DND-41 (cell line): ENCODE measurements around the gene NCAPD3.

Source experiments
- ATAC-seq: fragments of 200-7000 bp; cut with Tn5 transposase; 3 replicates; pipeline ENCODE4 v1.9.1; 2021; ENCODE audit warnings: low read depth; ENCODE audit not compliant: insufficient read depth
- DNase-seq: peaks from one replicate; pipeline ENCODE4 v3.0.0-alpha.2; 2020
- H2AFZ ChIP-seq: 2 replicates; pipeline ENCODE4 v1.6.0; 2012; ENCODE audit warnings: low read depth, low read length
- H3K27ac ChIP-seq: 2 replicates; pipeline ENCODE4 v1.5.1; 2012; ENCODE audit warnings: low read length, inconsistent platforms
- H3K27me3 ChIP-seq: fragments of 200-600 bp; sonication (generic); 2 replicates; pipeline ENCODE4 v1.6.0; 2012; ENCODE audit warnings: low read length, mild to moderate bottlenecking, inconsistent platforms; ENCODE audit not compliant: insufficient read depth, poor library complexity
- H3K36me3 ChIP-seq: 2 replicates; pipeline ENCODE4 v1.5.1; 2012; ENCODE audit warnings: low read length, inconsistent platforms; ENCODE audit not compliant: insufficient read depth
- H3K4me1 ChIP-seq: 2 replicates; pipeline ENCODE4 v1.5.1; 2012; ENCODE audit warnings: mild to moderate bottlenecking, low read length; ENCODE audit not compliant: insufficient read depth
- H3K4me2 ChIP-seq: 2 replicates; pipeline ENCODE4 v1.6.0; 2012; ENCODE audit warnings: mild to moderate bottlenecking, moderate library complexity, low read length, inconsistent platforms; ENCODE audit not compliant: insufficient read depth
- H3K4me3 ChIP-seq, 2 experiments: fragments of 200-600 bp in 1 of 2; shearing (Covaris generic) in 1 of 2; 2 replicates each; pipeline ENCODE4 v1.5.1; 2012 to 2016; ENCODE audit warnings: inconsistent platforms in 2 of 2, low read length in 2 of 2, mild to moderate bottlenecking in 2 of 2, low read depth in 1 of 2, moderate library complexity in 1 of 2
- H3K79me2 ChIP-seq: 2 replicates; pipeline ENCODE4 v1.6.0; 2012; ENCODE audit warnings: low read length, inconsistent platforms; ENCODE audit not compliant: insufficient read depth
- H3K9ac ChIP-seq: 2 replicates; pipeline ENCODE4 v1.6.0; 2012; ENCODE audit warnings: low read depth, mild to moderate bottlenecking, inconsistent platforms, low read length, moderate library complexity
- H3K9me3 ChIP-seq: 2 replicates; pipeline ENCODE4 v1.5.1; 2012; ENCODE audit warnings: low read length, moderate library complexity, mild to moderate bottlenecking, inconsistent platforms; ENCODE audit not compliant: insufficient read depth, severe bottlenecking
- H4K20me1 ChIP-seq: 2 replicates; pipeline ENCODE4 v1.6.0; 2012; ENCODE audit warnings: low read length; ENCODE audit not compliant: insufficient read depth
- EZH2 ChIP-seq: IDR thresholded peaks from 3 replicates; pipeline ENCODE4 v1.6.1; 2012; ENCODE audit warnings: borderline replicate concordance, low read depth, mild to moderate bottlenecking, moderate library complexity, low read length, inconsistent platforms; ENCODE audit not compliant: severe bottlenecking
- TF ChIP-seq, protein P1 (sequence below): IDR thresholded peaks from 2 replicates; pipeline ENCODE4 v1.5.1; 2012; ENCODE audit warnings: borderline replicate concordance, low read length, moderate library complexity, mild to moderate bottlenecking; ENCODE audit not compliant: poor library complexity, severe bottlenecking; ENCODE audit errors: extremely low read depth

Gene NCAPD3

GRCh38 chr11:134132808-134133207, 91.0 kb downstream of the NCAPD3 start:
- no peak for TF ChIP-seq EZH2
- TF ChIP-seq, protein P1, sequence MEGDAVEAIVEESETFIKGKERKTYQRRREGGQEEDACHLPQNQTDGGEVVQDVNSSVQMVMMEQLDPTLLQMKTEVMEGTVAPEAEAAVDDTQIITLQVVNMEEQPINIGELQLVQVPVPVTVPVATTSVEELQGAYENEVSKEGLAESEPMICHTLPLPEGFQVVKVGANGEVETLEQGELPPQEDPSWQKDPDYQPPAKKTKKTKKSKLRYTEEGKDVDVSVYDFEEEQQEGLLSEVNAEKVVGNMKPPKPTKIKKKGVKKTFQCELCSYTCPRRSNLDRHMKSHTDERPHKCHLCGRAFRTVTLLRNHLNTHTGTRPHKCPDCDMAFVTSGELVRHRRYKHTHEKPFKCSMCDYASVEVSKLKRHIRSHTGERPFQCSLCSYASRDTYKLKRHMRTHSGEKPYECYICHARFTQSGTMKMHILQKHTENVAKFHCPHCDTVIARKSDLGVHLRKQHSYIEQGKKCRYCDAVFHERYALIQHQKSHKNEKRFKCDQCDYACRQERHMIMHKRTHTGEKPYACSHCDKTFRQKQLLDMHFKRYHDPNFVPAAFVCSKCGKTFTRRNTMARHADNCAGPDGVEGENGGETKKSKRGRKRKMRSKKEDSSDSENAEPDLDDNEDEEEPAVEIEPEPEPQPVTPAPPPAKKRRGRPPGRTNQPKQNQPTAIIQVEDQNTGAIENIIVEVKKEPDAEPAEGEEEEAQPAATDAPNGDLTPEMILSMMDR, result no peak
- H3K36me3 ChIP-seq, result no peaks in the 10 kb centered on the region
- H3K79me2 ChIP-seq, result no peaks in the 10 kb centered on the region
- H3K4me1 ChIP-seq, result no peaks in the 10 kb centered on the region
- no peak overlapping the region for H3K27ac ChIP-seq
- no peak for ATAC-seq
- no peaks in the 10 kb centered on the region for H3K27me3 ChIP-seq
- no peak overlapping the region for H3K4me2 ChIP-seq
- H4K20me1 ChIP-seq, result no peaks in the 10 kb centered on the region
- no peak for DNase-seq
- no peak overlapping the region for H3K9ac ChIP-seq
- H3K4me3 ChIP-seq, result no peak overlapping the region
- H2AFZ ChIP-seq, result no peak overlapping the region
- peaks cover 26% of the 10 kb centered on the region for H3K9me3 ChIP-seq

DNA sequence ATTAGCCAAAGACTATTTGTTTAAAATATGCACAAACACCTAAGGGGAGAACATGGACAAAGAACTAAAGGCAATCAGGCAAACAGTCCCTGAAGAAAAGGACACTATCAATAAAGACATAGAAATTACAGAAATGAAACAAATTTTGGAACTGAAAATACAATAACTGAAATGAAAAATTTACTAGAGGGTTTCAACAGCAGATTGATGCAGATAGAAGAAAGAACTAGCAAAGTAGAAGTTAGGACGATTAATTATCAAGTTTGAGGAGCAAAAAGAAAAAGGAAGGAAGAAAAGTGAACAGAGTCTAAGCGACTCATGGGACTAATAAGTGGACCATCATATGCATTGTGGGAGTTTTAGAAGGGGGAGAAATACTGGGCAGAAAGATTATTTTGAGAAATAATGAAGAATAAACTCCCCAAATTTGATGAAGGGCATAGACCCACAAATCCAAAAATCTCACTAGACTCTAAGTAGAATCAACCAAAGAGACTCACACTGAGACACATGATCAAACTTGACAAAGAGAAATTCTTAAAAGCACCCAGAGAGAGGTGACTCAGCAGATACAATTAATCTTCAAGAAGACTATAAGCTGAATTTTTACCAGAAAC, 92.0 kb downstream of the NCAPD3 start:
- DNase-seq, result no peak
- Histone ChIP-seq H3K9me3 (peaks cover 26% of the 10 kb centered on the region), H3K4me1 (0 out of 2 replicates have a peak, but pooled peaks cover under 1% of the 10 kb centered on the region), H3K4me3 (no peak overlapping the region), H3K4me2 (no peak overlapping the region), H2AFZ (no peak overlapping the region), H3K9ac (no peak overlapping the region), H3K27ac (no peak overlapping the region), H4K20me1 (no peaks in the 10 kb centered on the region), H3K79me2 (no peaks in the 10 kb centered on the region), H3K27me3 (no peaks in the 10 kb centered on the region), H3K36me3 (no peaks in the 10 kb centered on the region)
- no peak for ATAC-seq
- no peak for TF ChIP-seq EZH2
- TF ChIP-seq, protein P1, result no peak

DNA sequence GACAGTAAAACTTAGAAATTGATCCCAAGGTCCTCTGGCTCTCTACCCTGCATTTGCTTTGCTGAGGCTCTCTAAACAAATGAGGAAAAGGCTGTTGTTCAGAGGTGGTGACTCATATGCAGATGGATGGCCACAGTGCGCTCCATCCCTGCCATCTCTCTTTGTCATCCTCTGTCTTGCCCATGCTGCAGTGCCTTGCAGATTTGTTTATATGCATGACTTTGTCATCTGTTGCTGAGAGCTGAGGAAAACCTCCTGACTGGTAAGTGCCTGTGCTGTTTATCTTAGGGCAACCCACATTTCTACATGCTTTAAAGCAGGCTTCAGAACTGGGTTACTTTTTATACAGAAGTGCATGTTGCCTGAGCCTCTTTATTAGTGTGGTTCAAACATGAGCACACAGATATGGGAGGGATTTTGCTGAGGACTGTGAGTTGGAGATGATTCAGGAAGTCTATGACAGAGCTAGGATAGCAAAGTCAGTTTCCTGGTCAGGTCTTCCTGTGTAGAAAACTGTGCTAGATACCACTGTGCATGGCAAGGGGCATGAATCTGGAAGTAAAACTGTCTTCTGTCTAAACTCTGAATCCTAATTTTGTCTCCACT, 97.4 kb downstream of the NCAPD3 start:
- TF ChIP-seq, protein P1, result no peak
- no peak for TF ChIP-seq EZH2
- H3K79me2 ChIP-seq, result no peaks in the 10 kb centered on the region; the same call in 1 of the 2 replicates
- no peaks in the 10 kb centered on the region for H4K20me1 ChIP-seq
- ATAC-seq (0 out of 3 replicates have a peak, but pooled peaks have one; percentile 40), DNase-seq (no peak)
- H3K9ac ChIP-seq, result no peak overlapping the region
- H3K27me3 ChIP-seq, result no peaks in the 10 kb centered on the region
- no peaks in the 10 kb centered on the region for H3K36me3 ChIP-seq
- H3K4me3 ChIP-seq, result no peak overlapping the region
- no peak overlapping the region for H3K27ac ChIP-seq
- peaks cover 10% of the 10 kb centered on the region for H3K9me3 ChIP-seq
- no peak overlapping the region for H2AFZ ChIP-seq
- H3K4me1 ChIP-seq, result peaks cover 10% of the 10 kb centered on the region
- no peak overlapping the region for H3K4me2 ChIP-seq
